Measurements from ENCODE around the gene BPI. TPM values are rescaled to one million over a fixed set of nuclear protein-coding genes. Genes with fewer than 3 reads are reported as not detected.

Gene BPI
- total RNA-seq, 2 experiments from 2014 or later = 0.14 TPM; not detected in 1

DNA sequence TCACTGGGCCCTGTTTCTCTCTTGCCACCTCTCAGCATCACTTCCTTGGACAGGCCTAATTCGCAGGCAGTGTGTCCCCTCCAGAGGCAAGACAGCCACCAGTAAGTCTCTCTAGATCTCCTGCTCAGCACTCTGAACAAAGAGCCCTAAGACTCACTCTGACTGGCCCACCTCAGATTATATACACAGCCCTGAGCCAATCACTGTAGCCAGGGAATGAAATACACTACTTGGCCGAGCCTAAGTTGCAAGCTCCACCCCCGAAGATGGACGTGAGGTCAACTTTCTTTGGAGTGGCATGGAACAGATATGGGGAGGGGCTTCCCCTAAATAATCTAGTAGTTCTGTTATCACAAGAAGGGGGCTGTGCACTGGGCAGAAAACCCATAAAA is 4.1 kb downstream of the BPI start:
- Mint-ChIP-seq H3K4me3 (no peak overlapping the region), H3K27ac (no peak overlapping the region), H3K9me3 (peaks cover 2% of the 10 kb centered on the region), H3K4me1 (ENCODE audit: low read depth) (peaks cover 12% of the 10 kb centered on the region), H3K27me3 (peaks cover 63% of the 10 kb centered on the region), H3K36me3 (ENCODE audit: low read depth) (no peaks in the 10 kb centered on the region)
- H3K36me3 ChIP-seq (ENCODE audit: insufficient read depth, low read length) = no peaks in the 10 kb centered on the region
- H3K4me3 ChIP-seq (ENCODE audit: low read length) = no peak overlapping the region
- peaks cover 10% of the 10 kb centered on the region for H3K4me1 ChIP-seq (ENCODE audit: insufficient read depth, low read length)
- DNase-seq (no peak), ATAC-seq (ENCODE audit: poor library complexity) (no peak)
- H3K9me3 ChIP-seq (ENCODE audit: control insufficient read depth in 1 of 2, insufficient read depth in 1 of 2, low read length in 2 of 2) = peaks cover 0 to 16% of the 10 kb centered on the region in 2 experiments
- H3K27ac ChIP-seq (ENCODE audit: low read depth in 1 of 2, low read length in 2 of 2) = no peak overlapping the region
- TF ChIP-seq, protein P1, sequence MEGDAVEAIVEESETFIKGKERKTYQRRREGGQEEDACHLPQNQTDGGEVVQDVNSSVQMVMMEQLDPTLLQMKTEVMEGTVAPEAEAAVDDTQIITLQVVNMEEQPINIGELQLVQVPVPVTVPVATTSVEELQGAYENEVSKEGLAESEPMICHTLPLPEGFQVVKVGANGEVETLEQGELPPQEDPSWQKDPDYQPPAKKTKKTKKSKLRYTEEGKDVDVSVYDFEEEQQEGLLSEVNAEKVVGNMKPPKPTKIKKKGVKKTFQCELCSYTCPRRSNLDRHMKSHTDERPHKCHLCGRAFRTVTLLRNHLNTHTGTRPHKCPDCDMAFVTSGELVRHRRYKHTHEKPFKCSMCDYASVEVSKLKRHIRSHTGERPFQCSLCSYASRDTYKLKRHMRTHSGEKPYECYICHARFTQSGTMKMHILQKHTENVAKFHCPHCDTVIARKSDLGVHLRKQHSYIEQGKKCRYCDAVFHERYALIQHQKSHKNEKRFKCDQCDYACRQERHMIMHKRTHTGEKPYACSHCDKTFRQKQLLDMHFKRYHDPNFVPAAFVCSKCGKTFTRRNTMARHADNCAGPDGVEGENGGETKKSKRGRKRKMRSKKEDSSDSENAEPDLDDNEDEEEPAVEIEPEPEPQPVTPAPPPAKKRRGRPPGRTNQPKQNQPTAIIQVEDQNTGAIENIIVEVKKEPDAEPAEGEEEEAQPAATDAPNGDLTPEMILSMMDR (IDR thresholded peaks at IDR 0.05) = no peak
- H3K27me3 ChIP-seq (ENCODE audit: control insufficient read depth in 1 of 2, insufficient read depth in 2 of 2, low read length in 2 of 2) = peaks cover 26 to 63% of the 10 kb centered on the region in 2 experiments
- intact Hi-C loops (cut with DNase I, micrococcal nuclease) = no loop called here
- ChIA-PET POLR2A (no interaction called here), CTCF (no interaction called here)

DNA sequence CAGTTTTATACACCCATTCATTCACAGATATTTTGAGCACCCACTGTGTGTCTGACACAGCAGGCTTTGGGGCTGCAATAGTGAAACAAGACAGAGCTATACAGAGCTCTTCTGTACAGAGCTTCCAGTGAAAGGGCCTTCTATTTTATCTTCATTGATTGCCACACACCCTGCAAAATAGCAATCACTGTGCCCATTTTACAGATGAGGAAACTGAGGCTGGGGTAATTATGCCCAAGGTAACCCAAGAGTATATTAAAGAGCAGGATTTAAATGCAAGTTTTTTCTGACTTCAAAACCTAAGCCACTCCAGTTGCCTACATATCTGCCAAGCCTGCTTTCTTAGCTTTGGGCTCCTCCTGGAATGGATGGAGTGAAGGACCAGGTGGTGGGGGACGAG is 4.5 kb downstream of the BPI start:
- Histone ChIP-seq H3K27me3 (ENCODE audit: control insufficient read depth in 1 of 2, insufficient read depth in 2 of 2, low read length in 2 of 2) (peaks cover 25 to 59% of the 10 kb centered on the region in 2 experiments), H3K9me3 (ENCODE audit: control insufficient read depth in 1 of 2, insufficient read depth in 1 of 2, low read length in 2 of 2) (peaks cover 0 to 16% of the 10 kb centered on the region in 2 experiments), H3K27ac (ENCODE audit: low read depth in 1 of 2, low read length in 2 of 2) (no peak overlapping the region), H3K36me3 (ENCODE audit: insufficient read depth, low read length) (no peaks in the 10 kb centered on the region), H3K4me3 (ENCODE audit: low read length) (no peak overlapping the region), H3K4me1 (ENCODE audit: insufficient read depth, low read length) (peaks cover 10% of the 10 kb centered on the region)
- peaks cover 2% of the 10 kb centered on the region for H3K9me3 Mint-ChIP-seq
- no peak for DNase-seq
- ChIA-PET POLR2A (no interaction called here), CTCF (no interaction called here)
- ATAC-seq (ENCODE audit: poor library complexity) = no peak
- TF ChIP-seq, protein P1 (IDR thresholded peaks at IDR 0.05) = no peak
- H3K27ac Mint-ChIP-seq = no peak overlapping the region
- no peaks in the 10 kb centered on the region for H3K36me3 Mint-ChIP-seq (ENCODE audit: low read depth)
- H3K4me1 Mint-ChIP-seq (ENCODE audit: low read depth) = peaks cover 8% of the 10 kb centered on the region
- peaks cover 59% of the 10 kb centered on the region for H3K27me3 Mint-ChIP-seq
- intact Hi-C loops (cut with DNase I, micrococcal nuclease) = no loop called here
- H3K4me3 Mint-ChIP-seq = no peak overlapping the region

DNA sequence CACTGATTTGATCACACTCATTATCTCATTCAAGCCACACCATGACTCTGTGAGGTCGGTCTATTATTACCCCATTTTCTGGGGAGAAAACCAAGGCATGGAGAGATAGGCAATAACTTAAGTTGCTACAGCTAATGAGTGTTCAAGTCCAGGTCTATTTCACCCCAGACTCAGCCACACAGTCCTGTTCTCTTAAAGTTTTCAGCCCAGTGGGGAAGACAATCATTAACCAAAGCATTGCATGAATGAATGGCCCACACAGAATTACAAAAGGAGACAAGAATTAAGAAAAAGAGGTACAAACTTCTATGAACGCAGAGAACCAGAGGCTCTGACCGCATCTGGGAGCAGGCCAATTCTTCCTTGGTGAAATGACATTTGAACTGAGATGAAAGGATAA is 7.1 kb downstream of the BPI start:
- ChIA-PET POLR2A (no interaction called here), CTCF (no interaction called here)
- Mint-ChIP-seq H3K27ac (no peak overlapping the region), H3K4me3 (no peak overlapping the region), H3K27me3 (peaks cover 38% of the 10 kb centered on the region), H3K9me3 (peaks cover 2% of the 10 kb centered on the region), H3K4me1 (ENCODE audit: low read depth) (no peaks in the 10 kb centered on the region), H3K36me3 (ENCODE audit: low read depth) (no peaks in the 10 kb centered on the region)
- Histone ChIP-seq H3K36me3 (ENCODE audit: insufficient read depth, low read length) (no peaks in the 10 kb centered on the region), H3K9me3 (ENCODE audit: control insufficient read depth in 1 of 2, insufficient read depth in 1 of 2, low read length in 2 of 2) (peaks cover 0 to 6% of the 10 kb centered on the region in 2 experiments), H3K4me3 (ENCODE audit: low read length) (no peak overlapping the region), H3K27ac (ENCODE audit: low read depth in 1 of 2, low read length in 2 of 2) (no peak overlapping the region), H3K27me3 (ENCODE audit: control insufficient read depth in 1 of 2, insufficient read depth in 2 of 2, low read length in 2 of 2) (peaks cover 7 to 36% of the 10 kb centered on the region in 2 experiments), H3K4me1 (ENCODE audit: insufficient read depth, low read length) (no peaks in the 10 kb centered on the region)
- intact Hi-C loops (cut with DNase I, micrococcal nuclease) = no loop called here
- TF ChIP-seq, protein P1 (IDR thresholded peaks at IDR 0.05) = no peak
- no peak for DNase-seq
- no peak for ATAC-seq (ENCODE audit: poor library complexity)
